HG03064 (cell line): ENCODE results near the gene CCDC134.

ENCODE experiments used
- ATAC-seq: cut with Tn5 transposase; IDR thresholded peaks from one replicate; pipeline ENCODE4 v1.9.1; 2021; ENCODE audit warnings: low read depth; ENCODE audit not compliant: unreplicated experiment

The CCDC134 gene

GRCh38 chr22:41875531-41876270, 75.2 kb downstream of the CCDC134 start:
- no peak for ATAC-seq
